Cardiac fibroblast (primary cell): ENCODE data around the gene CLSTN2.

Source experiments
- DNase-seq, 2 donors: peaks; one replicate each; pipeline versions ENCODE4 v3.0.0 to v3.0.0-alpha.2; 2010; ENCODE audit warnings: low read depth in 2 of 2
- H3K4me3 ChIP-seq, 2 donors: replicated peaks in 1 of 2; 1 replicate in 1 of 2; 2 replicates in 1 of 2; pipeline ENCODE4 v1.5.1; 2011; ENCODE audit warnings: low read depth in 2 of 2, low read length in 2 of 2, mild to moderate bottlenecking in 2 of 2, moderate library complexity in 1 of 2
- CTCF ChIP-seq: IDR thresholded peaks from one replicate; pipeline ENCODE4 v1.5.1; 2011; ENCODE audit warnings: low read depth, mild to moderate bottlenecking, low read length, inconsistent platforms

The CLSTN2 gene

GRCh38 chr3:140292170-140292569, 357.2 kb downstream of the CLSTN2 start:
- no peak for TF ChIP-seq CTCF
- peak; percentile 5 to 66 for DNase-seq
- H3K4me3 ChIP-seq: no peak overlapping the region

GRCh38 chr3:140292684-140293083, 357.7 kb downstream of the CLSTN2 start:
- TF ChIP-seq CTCF: no peak
- no peak overlapping the region for H3K4me3 ChIP-seq
- DNase-seq: peak; percentile 46 to 83

GRCh38 chr3:140294058-140294457, 359.1 kb downstream of the CLSTN2 start:
- no peak for TF ChIP-seq CTCF
- DNase-seq: no peak
- no peak overlapping the region for H3K4me3 ChIP-seq

GRCh38 chr3:140296796-140297352, 361.9 kb downstream of the CLSTN2 start:
- no peak for TF ChIP-seq CTCF
- H3K4me3 ChIP-seq: no peak overlapping the region
- DNase-seq: peak; percentile 21 to 61

- DNase-seq: no peak
- H3K4me3 ChIP-seq: no peak overlapping the region
- TF ChIP-seq CTCF: no peak
Observed at GRCh38 chr3:140298043-140298442, 363.1 kb downstream of the CLSTN2 start.

GRCh38 chr3:140298569-140299070, 363.6 kb downstream of the CLSTN2 start:
- no peak for DNase-seq
- H3K4me3 ChIP-seq: no peak overlapping the region
- no peak for TF ChIP-seq CTCF

- no peak for TF ChIP-seq CTCF
- no peak for DNase-seq
- H3K4me3 ChIP-seq: no peak overlapping the region
Observed at GRCh38 chr3:140303875-140304274, 368.9 kb downstream of the CLSTN2 start.
